IMR-90 (cell line): ENCODE data around the gene SLIT1.

Source experiments
- BHLHE40 ChIP-seq: fragments of 150-350 bp; IDR thresholded peaks from 2 replicates; pipeline ENCODE4 v1.6.1; 2016; ENCODE audit warnings: mild to moderate bottlenecking, low read depth, low read length
- CEBPB ChIP-seq: IDR thresholded peaks from 2 replicates; pipeline ENCODE4 v1.6.1; 2012; ENCODE audit warnings: low read depth, low read length, improper control_type of control experiment
- CHD1 ChIP-seq: IDR thresholded peaks from 2 replicates; pipeline ENCODE4 v1.6.1; 2012; ENCODE audit warnings: low read depth, low read length, improper control_type of control experiment
- CTCF ChIP-seq: conservative IDR thresholded peaks from 2 replicates; pipeline ENCODE4 v1.5.1; 2012; ENCODE audit warnings: mild to moderate bottlenecking, low read depth, low read length, improper control_type of control experiment
- MAFK ChIP-seq: IDR thresholded peaks from 2 replicates; pipeline ENCODE4 v1.6.1; 2012; ENCODE audit warnings: low read depth, low read length, improper control_type of control experiment
- MAZ ChIP-seq: IDR thresholded peaks from 2 replicates; pipeline ENCODE4 v1.6.1; 2012; ENCODE audit warnings: low read depth, mild to moderate bottlenecking, low read length, improper control_type of control experiment, moderate library complexity, borderline replicate concordance
- MXI1 ChIP-seq: IDR thresholded peaks from 2 replicates; pipeline ENCODE4 v1.6.1; 2012; ENCODE audit warnings: low read depth, mild to moderate bottlenecking, low read length, moderate library complexity, borderline replicate concordance
- NFE2L2 ChIP-seq: fragments of 150-350 bp; IDR thresholded peaks from 2 replicates; pipeline ENCODE4 v1.6.1; 2016; ENCODE audit warnings: low read depth, mild to moderate bottlenecking, low read length
- POLR2A ChIP-seq: IDR thresholded peaks from 2 replicates; pipeline ENCODE4 v1.6.1; 2012; ENCODE audit warnings: mild to moderate bottlenecking, low read depth, low read length
- RAD21 ChIP-seq: IDR thresholded peaks from 2 replicates; pipeline ENCODE4 v1.6.1; 2012; ENCODE audit warnings: low read length, improper control_type of control experiment
- RCOR1 ChIP-seq: IDR thresholded peaks from 2 replicates; pipeline ENCODE4 v1.6.1; 2012; ENCODE audit warnings: mild to moderate bottlenecking, low read length, improper control_type of control experiment; ENCODE audit not compliant: insufficient replicate concordance
- RFX5 ChIP-seq: IDR thresholded peaks from 2 replicates; pipeline ENCODE4 v1.8.0; 2012; ENCODE audit warnings: low read depth, mild to moderate bottlenecking, low read length, moderate library complexity
- SMC3 ChIP-seq: fragments of 150-350 bp; IDR thresholded peaks from 2 replicates; pipeline ENCODE4 v1.6.1; 2016; ENCODE audit warnings: low read depth, mild to moderate bottlenecking, antibody characterized with exemption, low read length, moderate library complexity
- USF2 ChIP-seq: fragments of 150-350 bp; IDR thresholded peaks from 2 replicates; pipeline ENCODE4 v1.6.1; 2017; ENCODE audit warnings: mild to moderate bottlenecking, antibody characterized with exemption, low read length, low read depth

GRCh38 chr10:97220355-97220754 is 34.6 kb upstream of the SLIT1 start:
- TF ChIP-seq MAZ, result no peak
- no peak for TF ChIP-seq CTCF
- no peak for TF ChIP-seq MAFK
- TF ChIP-seq POLR2A, result no peak
- TF ChIP-seq CEBPB, result no peak
- TF ChIP-seq RAD21, result no peak
- TF ChIP-seq BHLHE40, result no peak
- TF ChIP-seq MXI1, result no peak
- no peak for TF ChIP-seq USF2
- TF ChIP-seq SMC3, result no peak
- TF ChIP-seq CHD1, result no peak
- no peak for TF ChIP-seq RFX5
- no peak for TF ChIP-seq RCOR1
- no peak for TF ChIP-seq NFE2L2
